ENCODE measurements around the gene ODAD3.

The ODAD3 gene

DNA sequence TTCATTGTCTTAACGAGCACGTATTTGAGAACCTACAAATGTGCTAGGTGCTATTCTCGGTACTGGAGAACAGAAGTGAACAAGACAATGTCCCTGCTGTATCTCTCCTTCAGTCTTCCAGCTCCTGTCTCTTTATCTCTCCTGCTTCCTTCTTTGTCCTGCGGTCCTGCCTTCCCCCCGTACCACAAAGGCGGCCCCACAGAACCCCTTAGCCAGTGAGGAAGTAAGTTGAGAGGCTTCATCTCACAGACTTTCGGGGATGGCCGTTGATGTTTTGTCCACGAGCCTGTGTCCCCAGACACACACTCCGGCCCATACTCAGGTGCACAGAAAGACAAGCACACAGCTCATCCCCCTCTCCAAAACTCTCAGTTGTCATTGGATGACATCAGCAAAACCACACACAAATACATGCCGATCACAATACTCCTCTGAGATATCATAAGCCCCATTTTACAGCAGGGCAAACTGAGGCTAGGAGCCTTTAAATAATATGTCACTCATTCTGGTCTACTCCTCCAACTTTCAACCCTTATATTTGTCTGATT lies 61.0 kb downstream of the ODAD3 start:
- DNase-seq, result no peak

GRCh38 chr19:11373166-11373884 lies 61.6 kb downstream of the ODAD3 start:
- no peak for DNase-seq

- no peak for DNase-seq
Observed at GRCh38 chr19:11370744-11371143, 64.2 kb downstream of the ODAD3 start.
